Natural killer cell (primary cell): Measurements from ENCODE around the gene SLC25A41. TPM values are rescaled to one million over a fixed set of nuclear protein-coding genes. Genes with fewer than 3 reads are reported as not detected.

Source experiments
- ATAC-seq, 3 donors: fragments of 150-1000 bp in 2 of 3; fragments of 200-7000 bp in 1 of 3; cut with Tn5 transposase; 1 replicate in 1 of 3; 2 replicates in 2 of 3; pipeline ENCODE4 v1.10.0; 2021; ENCODE audit warnings: mild to moderate bottlenecking in 2 of 3, moderate library complexity in 2 of 3
- DNase-seq, 2 donors: peaks; one replicate each; pipeline versions ENCODE4 v3.0.0 to v3.0.0-alpha.2; 2013 to 2021; ENCODE audit warnings: mixed read lengths in 1 of 2
- H3K27ac ChIP-seq: one replicate; pipeline ENCODE4 v1.5.1; 2013; ENCODE audit warnings: mild to moderate bottlenecking, low read length
- H3K27me3 ChIP-seq: one replicate; pipeline ENCODE4 v1.6.1; 2013; ENCODE audit warnings: low read length; ENCODE audit not compliant: control insufficient read depth, insufficient read depth
- H3K36me3 ChIP-seq: one replicate; pipeline ENCODE4 v1.6.1; 2013; ENCODE audit warnings: low read length; ENCODE audit not compliant: control insufficient read depth, insufficient read depth
- H3K4me1 ChIP-seq: one replicate; pipeline ENCODE4 v1.6.1; 2013; ENCODE audit warnings: low read length; ENCODE audit not compliant: control insufficient read depth, insufficient read depth
- H3K4me3 ChIP-seq: one replicate; pipeline ENCODE4 v1.5.1; 2013; ENCODE audit warnings: low read length
- H3K9me3 ChIP-seq: one replicate; pipeline ENCODE4 v1.6.1; 2013; ENCODE audit warnings: low read length; ENCODE audit not compliant: control insufficient read depth, insufficient read depth
- H3K27ac Mint-ChIP-seq, 2 donors: one replicate each; pipeline ENCODE4 v1.8.0; 2022; ENCODE audit warnings: mild to moderate bottlenecking in 2 of 2, mixed read lengths in 2 of 2, moderate library complexity in 1 of 2
- H3K27me3 Mint-ChIP-seq, 2 donors: one replicate each; pipeline ENCODE4 v1.8.0; 2022; ENCODE audit warnings: low read depth in 2 of 2, mixed read lengths in 2 of 2
- H3K36me3 Mint-ChIP-seq: one replicate; pipeline ENCODE4 v1.8.0; 2022; ENCODE audit warnings: mixed read lengths
- H3K4me1 Mint-ChIP-seq, 2 donors: one replicate each; pipeline ENCODE4 v1.8.0; 2022; ENCODE audit warnings: mixed read lengths in 2 of 2
- H3K4me3 Mint-ChIP-seq: one replicate; pipeline ENCODE4 v1.8.0; 2022; ENCODE audit warnings: mild to moderate bottlenecking, moderate library complexity, mixed read lengths
- H3K9me3 Mint-ChIP-seq, 2 donors: one replicate each; pipeline ENCODE4 v1.8.0; 2022; ENCODE audit warnings: mixed read lengths in 2 of 2
- CTCF ChIP-seq: fragments of 200-600 bp; IDR thresholded peaks from one replicate; pipeline ENCODE4 v1.8.0; 2022; ENCODE audit warnings: antibody characterized with exemption
- WGBS: methylation state at CpG from one replicate; pipeline ENCODE4 v1.1.7; 2013; ENCODE audit warnings: missing lambda C conversion rate; ENCODE audit not compliant: insufficient coverage; 5-methylcytosine and 5-hydroxymethylcytosine counted together
- intact Hi-C: fragments of 100-400 bp; cut with micrococcal nuclease; formaldehyde crosslinking; loops from one replicate; pipeline ENCODE4 v1.14.2; 2022
- total RNA-seq, 4 donors: library from RNA; stranded (reverse); fragments of 120-200 nt in 1 of 4; gene quantifications; one replicate each; pipeline versions ENCODE4 v1.2.3 to v1.2.4, GENCODE V29; 2013 to 2022

The SLC25A41 gene
- total RNA-seq, 3 donors from 2014 or later (not counting 1 experiment from before 2014, with no cell fraction given) = not detected

- Histone ChIP-seq H3K27ac (no peak overlapping the region), H3K27me3 (no peaks in the 10 kb centered on the region), H3K9me3 (no peaks in the 10 kb centered on the region), H3K36me3 (peaks cover 78% of the 10 kb centered on the region), H3K4me3 (no peak overlapping the region), H3K4me1 (peaks cover 13% of the 10 kb centered on the region)
- H3K27ac Mint-ChIP-seq = no peak overlapping the region
- no peaks in the 10 kb centered on the region for H3K9me3 Mint-ChIP-seq
- H3K36me3 Mint-ChIP-seq = no peaks in the 10 kb centered on the region
- no peak for TF ChIP-seq CTCF
- no peak for ATAC-seq
- DNase-seq = no peak
- intact Hi-C loops = no loop called here
- H3K27me3 Mint-ChIP-seq = no peaks in the 10 kb centered on the region
- H3K4me3 Mint-ChIP-seq = no peak overlapping the region
- peaks cover 12 to 30% of the 10 kb centered on the region in 2 donors for H3K4me1 Mint-ChIP-seq
- 94% methylated on average over 33 of the region's 33 CpGs for WGBS
Measured at GRCh38 chr19:6417713-6418561, 15.6 kb downstream of the SLC25A41 start.

DNA sequence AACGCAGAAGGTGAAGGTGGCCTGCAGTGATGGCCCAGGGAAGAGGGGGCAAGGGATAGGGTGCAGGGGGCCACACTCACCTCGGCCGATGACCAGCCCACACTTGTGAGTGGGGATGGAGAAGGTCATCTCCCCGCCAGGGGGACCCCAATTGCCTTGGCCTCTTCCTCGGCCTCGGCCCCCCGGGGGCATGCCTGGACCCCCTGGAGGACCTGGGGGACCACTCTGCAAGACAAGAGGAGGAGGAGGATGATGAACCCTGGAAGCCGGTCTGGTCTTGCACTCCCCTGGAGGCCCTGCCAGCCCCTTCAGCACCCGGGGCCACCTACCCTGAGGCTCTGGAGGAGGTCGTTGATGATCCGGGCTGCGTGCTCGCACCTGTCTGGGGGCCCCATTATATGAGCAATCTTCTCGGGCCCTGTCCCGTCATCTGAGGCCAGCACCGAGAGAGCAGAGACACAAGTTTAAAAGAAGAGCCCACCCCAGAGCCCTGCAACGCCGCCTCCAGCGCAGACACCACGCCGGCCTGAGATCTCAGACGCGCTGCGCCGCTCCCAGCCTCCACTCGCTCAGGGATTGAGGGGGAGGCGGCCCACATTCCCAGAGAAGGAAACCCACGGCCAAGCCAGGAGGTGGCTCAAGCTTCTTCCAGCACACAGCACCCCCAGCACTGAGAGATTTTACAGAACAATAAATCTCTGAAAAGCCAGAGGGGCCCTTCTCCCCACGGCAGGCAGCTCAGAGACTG is 16.7 kb downstream of the SLC25A41 start:
- peaks cover under 1 to 19% of the 10 kb centered on the region in 2 donors for H3K4me1 Mint-ChIP-seq
- peaks cover 73% of the 10 kb centered on the region for H3K36me3 ChIP-seq
- no peak overlapping the region for H3K27ac ChIP-seq
- H3K4me3 ChIP-seq = no peak overlapping the region
- no peaks in the 10 kb centered on the region for H3K27me3 Mint-ChIP-seq
- ATAC-seq = no peak
- intact Hi-C loops = no loop called here
- H3K36me3 Mint-ChIP-seq = no peaks in the 10 kb centered on the region
- no peak for TF ChIP-seq CTCF
- 96% methylated on average over 29 of the region's 29 CpGs for WGBS
- H3K4me1 ChIP-seq = peaks cover 2% of the 10 kb centered on the region
- H3K27me3 ChIP-seq = no peaks in the 10 kb centered on the region
- H3K27ac Mint-ChIP-seq = no peak overlapping the region
- H3K4me3 Mint-ChIP-seq = no peak overlapping the region
- DNase-seq = no peak
- H3K9me3 Mint-ChIP-seq = no peaks in the 10 kb centered on the region
- no peaks in the 10 kb centered on the region for H3K9me3 ChIP-seq

DNA sequence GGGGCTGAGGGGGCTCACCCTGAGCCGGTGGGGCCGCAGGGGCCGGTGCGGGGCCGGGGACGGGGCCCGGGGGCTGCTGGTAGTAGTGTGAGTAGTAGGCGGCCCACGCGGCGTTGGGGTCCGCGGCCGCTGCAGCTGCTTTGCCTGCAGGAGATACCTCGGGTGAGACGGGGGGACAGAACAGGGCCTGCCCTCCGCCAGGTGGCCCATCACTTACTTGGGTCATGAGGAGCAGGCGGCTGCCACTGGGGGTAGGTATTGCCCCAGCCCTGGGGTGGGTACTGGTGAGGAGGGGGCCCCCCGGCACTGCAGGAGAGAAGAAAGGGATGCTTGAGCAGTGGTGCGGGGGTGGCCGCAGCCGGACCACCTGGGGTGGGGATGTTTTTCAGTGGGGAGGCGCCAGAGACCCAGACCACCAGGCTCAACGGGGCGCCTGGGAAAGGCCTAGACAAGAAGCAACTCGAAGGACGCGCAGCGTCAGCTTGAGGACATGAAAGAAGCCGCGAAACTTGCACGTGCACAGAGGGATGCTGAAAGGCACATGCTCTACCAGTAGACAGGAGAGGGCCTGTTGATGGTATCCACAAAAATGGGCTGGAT is 17.9 kb downstream of the SLC25A41 start:
- Histone ChIP-seq H3K4me3 (no peak overlapping the region), H3K27me3 (no peaks in the 10 kb centered on the region), H3K4me1 (no peaks in the 10 kb centered on the region), H3K27ac (no peak overlapping the region), H3K9me3 (no peaks in the 10 kb centered on the region), H3K36me3 (peaks cover 64% of the 10 kb centered on the region)
- Mint-ChIP-seq H3K4me1 (peaks cover 0 to 9% of the 10 kb centered on the region in 2 donors), H3K27me3 (no peaks in the 10 kb centered on the region), H3K27ac (no peak overlapping the region), H3K36me3 (no peaks in the 10 kb centered on the region), H3K9me3 (no peaks in the 10 kb centered on the region), H3K4me3 (no peak overlapping the region)
- DNase-seq (no peak), ATAC-seq (no peak)
- 96% methylated on average over 32 of the region's 32 CpGs for whole genome bisulfite sequencing
- intact Hi-C loops = no loop called here
- TF ChIP-seq CTCF = no peak
